Liver (tissue), 9 donors: ENCODE results near the gene ZNF32. TPM values are rescaled to one million over a fixed set of nuclear protein-coding genes. Genes with fewer than 3 reads are reported as not detected.

Experiments
- DNase-seq: peaks from one replicate; pipeline ENCODE4 v3.0.0-alpha.2; 2017; ENCODE audit warnings: low spot score
- H3K27ac ChIP-seq, 2 donors: one replicate each; pipeline ENCODE4 v1.7.0; 2013; ENCODE audit warnings: inconsistent platforms in 2 of 2, low read length in 2 of 2, control low read depth in 1 of 2, low read depth in 1 of 2, mild to moderate bottlenecking in 1 of 2
- H3K27me3 ChIP-seq, 4 donors: one replicate each; pipeline versions ENCODE4 v1.6.1 to v1.7.0; 2013; ENCODE audit warnings: low read length in 3 of 4, inconsistent platforms in 1 of 4, mild to moderate bottlenecking in 1 of 4, moderate library complexity in 1 of 4; ENCODE audit not compliant: control insufficient read depth in 4 of 4, insufficient read depth in 4 of 4
- H3K36me3 ChIP-seq, 4 donors: one replicate each; pipeline versions ENCODE4 v1.6.1 to v1.7.0; 2013; ENCODE audit warnings: low read length in 3 of 4, mild to moderate bottlenecking in 3 of 4, low read depth in 1 of 4, moderate library complexity in 1 of 4; ENCODE audit not compliant: control insufficient read depth in 4 of 4, insufficient read depth in 3 of 4
- H3K4me1 ChIP-seq, 4 donors: one replicate each; pipeline versions ENCODE4 v1.6.1 to v1.7.0; 2013; ENCODE audit warnings: low read length in 3 of 4, mild to moderate bottlenecking in 3 of 4, moderate library complexity in 1 of 4; ENCODE audit not compliant: control insufficient read depth in 4 of 4, insufficient read depth in 4 of 4
- H3K4me3 ChIP-seq, 3 donors: one replicate each; pipeline versions ENCODE4 v1.6.1 to v1.7.0; 2013; ENCODE audit warnings: low read length in 3 of 3, control low read depth in 1 of 3, low read depth in 1 of 3, mild to moderate bottlenecking in 1 of 3
- H3K9ac ChIP-seq, 2 donors: one replicate each; pipeline ENCODE4 v1.7.0; 2013; ENCODE audit warnings: low read length in 2 of 2, mild to moderate bottlenecking in 2 of 2, moderate library complexity in 2 of 2, control low read depth in 1 of 2, low read depth in 1 of 2
- H3K9me3 ChIP-seq, 4 donors: one replicate each; pipeline versions ENCODE4 v1.6.1 to v1.7.0; 2013; ENCODE audit warnings: low read length in 3 of 4; ENCODE audit not compliant: control insufficient read depth in 4 of 4
- EGR1 ChIP-seq, 2 donors: IDR thresholded peaks; 2 replicates each; pipeline ENCODE4 v1.6.1; 2016 to 2018; ENCODE audit warnings: antibody characterized with exemption in 2 of 2, low read depth in 2 of 2
- FOXA1 ChIP-seq: IDR thresholded peaks from 2 replicates; pipeline ENCODE4 v1.6.1; 2016; ENCODE audit warnings: antibody characterized with exemption
- FOXA2 ChIP-seq: IDR thresholded peaks from 2 replicates; pipeline ENCODE4 v1.6.1; 2016; ENCODE audit warnings: antibody characterized with exemption
- GABPA ChIP-seq, 2 donors: IDR thresholded peaks in 1 of 2; conservative IDR thresholded peaks in 1 of 2; 2 replicates each; pipeline ENCODE4 v1.6.1; 2016; ENCODE audit warnings: antibody characterized with exemption in 2 of 2, mild to moderate bottlenecking in 1 of 2, moderate library complexity in 1 of 2
- HNF4A ChIP-seq, 2 donors: conservative IDR thresholded peaks; 2 replicates each; pipeline ENCODE4 v1.6.1; 2016; ENCODE audit warnings: antibody characterized with exemption in 2 of 2, mild to moderate bottlenecking in 2 of 2
- HNF4G ChIP-seq: IDR thresholded peaks from 2 replicates; pipeline ENCODE4 v1.6.1; 2016; ENCODE audit warnings: antibody characterized with exemption
- JUND ChIP-seq, 2 donors: IDR thresholded peaks; 2 replicates each; pipeline ENCODE4 v1.6.1; 2016; ENCODE audit warnings: antibody characterized with exemption in 2 of 2
- NR2F2 ChIP-seq: IDR thresholded peaks from 2 replicates; pipeline ENCODE4 v1.6.1; 2016; ENCODE audit warnings: antibody characterized with exemption
- RAD21 ChIP-seq, 2 donors: IDR thresholded peaks; 2 replicates each; pipeline ENCODE4 v1.6.1; 2016; ENCODE audit warnings: antibody characterized with exemption in 2 of 2, mild to moderate bottlenecking in 2 of 2
- RXRA ChIP-seq, 2 donors: IDR thresholded peaks; 2 replicates each; pipeline ENCODE4 v1.6.1; 2017 to 2018; ENCODE audit warnings: antibody characterized with exemption in 2 of 2, mild to moderate bottlenecking in 1 of 2
- SP1 ChIP-seq: IDR thresholded peaks from 2 replicates; pipeline ENCODE4 v1.6.1; 2018; ENCODE audit warnings: antibody characterized with exemption, mild to moderate bottlenecking
- TAF1 ChIP-seq: conservative IDR thresholded peaks from 2 replicates; pipeline ENCODE4 v1.6.1; 2016; ENCODE audit warnings: antibody characterized with exemption, mild to moderate bottlenecking
- YY1 ChIP-seq: IDR thresholded peaks from 2 replicates; pipeline ENCODE4 v1.6.1; 2016; ENCODE audit warnings: antibody characterized with exemption, mild to moderate bottlenecking
- WGBS: extraction: QIAGEN DNeasy Blood & Tissue Kit; methylation state at CpG from one replicate; pipeline ENCODE4 v1.1.7; 2013; 5-methylcytosine and 5-hydroxymethylcytosine counted together
- polyA plus RNA-seq, 2 donors: library from polyadenylated mRNA; stranded (reverse) in 1 of 2; unstranded in 1 of 2; fragments of 200-250 nt in 1 of 2; fragments of >200 nt in 1 of 2; fragmentation: Nextera tagmentation in 1 of 2; extraction: Ambion mirVana in 1 of 2; gene quantifications; one replicate each; pipeline versions ENCODE4 v1.2.1 to v1.2.3, GENCODE V29; 2013 to 2015
- total RNA-seq, 2 donors: library from RNA; depleted of rRNA; stranded (reverse); fragments of >200 nt; gene quantifications; one replicate each; pipeline ENCODE4 v1.2.3, GENCODE V29; 2014
- TF ChIP-seq, protein P1 (sequence below): fragments of 150-350 bp; IDR thresholded peaks from 2 replicates; pipeline ENCODE4 v1.5.1; 2017; ENCODE audit warnings: improper control_type of control experiment, low read depth, low read length; ENCODE audit not compliant: missing input control
- TF ChIP-seq, protein P2 (sequence below): IDR thresholded peaks from 2 replicates; pipeline ENCODE4 v1.6.1; 2016; ENCODE audit warnings: antibody characterized with exemption
- TF ChIP-seq, protein P3 (sequence below): IDR thresholded peaks from 2 replicates; pipeline ENCODE4 v1.6.1; 2016; ENCODE audit warnings: antibody characterized with exemption, mild to moderate bottlenecking
- TF ChIP-seq, protein P4 (sequence below): IDR thresholded peaks from 2 replicates; pipeline ENCODE4 v1.6.1; 2016; ENCODE audit warnings: antibody characterized with exemption
- TF ChIP-seq, protein P5 (sequence below): IDR thresholded peaks from 2 replicates; pipeline ENCODE4 v1.6.1; 2016; ENCODE audit warnings: antibody characterized with exemption
- donor health status: healthy.
- donor health status: healthy.
- donor health status: healthy.
- donor health status: healthy.
- donor health status: healthy.

Gene ZNF32
- total and polyA plus RNA-seq, 4 donors = 6.5 to 19.9 (median 12.5) TPM

DNA sequence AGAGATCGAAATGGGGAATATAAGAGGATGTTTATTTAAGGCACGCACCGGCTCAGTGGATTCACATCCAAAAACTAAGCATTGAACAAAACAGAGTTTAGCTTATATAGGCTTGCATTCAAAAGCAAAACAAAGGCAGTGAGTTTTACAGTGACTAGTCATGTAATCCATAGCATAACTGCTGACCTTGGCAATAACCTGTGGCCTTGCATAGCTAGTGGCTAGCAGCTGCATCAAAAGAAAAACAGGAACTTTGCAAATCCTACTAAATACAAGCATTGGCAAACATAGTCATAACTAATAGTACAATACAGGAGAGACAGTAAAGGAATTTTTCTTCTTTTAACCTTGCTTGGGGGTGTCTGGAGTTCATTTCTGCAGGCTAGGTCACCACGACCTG is 52.1 kb downstream of the ZNF32 start:
- H3K4me1 ChIP-seq = peaks cover 1 to 16% (median 7%) of the 10 kb centered on the region in 4 donors
- peaks cover 0 to 5% (median 0%) of the 10 kb centered on the region in 4 donors for H3K9me3 ChIP-seq
- H3K9ac ChIP-seq = no peak overlapping the region
- H3K4me3 ChIP-seq = no peak overlapping the region
- DNase-seq = no peak
- no peaks in the 10 kb centered on the region for H3K27me3 ChIP-seq
- 90% methylated on average over 4 of the region's 4 CpGs for WGBS
- no peak for TF ChIP-seq JUND (IDR thresholded peaks at IDR 0.05)
- no peak for TF ChIP-seq FOXA2
- TF ChIP-seq, protein P1, sequence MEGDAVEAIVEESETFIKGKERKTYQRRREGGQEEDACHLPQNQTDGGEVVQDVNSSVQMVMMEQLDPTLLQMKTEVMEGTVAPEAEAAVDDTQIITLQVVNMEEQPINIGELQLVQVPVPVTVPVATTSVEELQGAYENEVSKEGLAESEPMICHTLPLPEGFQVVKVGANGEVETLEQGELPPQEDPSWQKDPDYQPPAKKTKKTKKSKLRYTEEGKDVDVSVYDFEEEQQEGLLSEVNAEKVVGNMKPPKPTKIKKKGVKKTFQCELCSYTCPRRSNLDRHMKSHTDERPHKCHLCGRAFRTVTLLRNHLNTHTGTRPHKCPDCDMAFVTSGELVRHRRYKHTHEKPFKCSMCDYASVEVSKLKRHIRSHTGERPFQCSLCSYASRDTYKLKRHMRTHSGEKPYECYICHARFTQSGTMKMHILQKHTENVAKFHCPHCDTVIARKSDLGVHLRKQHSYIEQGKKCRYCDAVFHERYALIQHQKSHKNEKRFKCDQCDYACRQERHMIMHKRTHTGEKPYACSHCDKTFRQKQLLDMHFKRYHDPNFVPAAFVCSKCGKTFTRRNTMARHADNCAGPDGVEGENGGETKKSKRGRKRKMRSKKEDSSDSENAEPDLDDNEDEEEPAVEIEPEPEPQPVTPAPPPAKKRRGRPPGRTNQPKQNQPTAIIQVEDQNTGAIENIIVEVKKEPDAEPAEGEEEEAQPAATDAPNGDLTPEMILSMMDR = no peak
- TF ChIP-seq EGR1 (IDR thresholded peaks at IDR 0.05; ENCODE audit: low read depth in 2 of 2) = no peak
- no peak for TF ChIP-seq YY1
- TF ChIP-seq, protein P2, sequence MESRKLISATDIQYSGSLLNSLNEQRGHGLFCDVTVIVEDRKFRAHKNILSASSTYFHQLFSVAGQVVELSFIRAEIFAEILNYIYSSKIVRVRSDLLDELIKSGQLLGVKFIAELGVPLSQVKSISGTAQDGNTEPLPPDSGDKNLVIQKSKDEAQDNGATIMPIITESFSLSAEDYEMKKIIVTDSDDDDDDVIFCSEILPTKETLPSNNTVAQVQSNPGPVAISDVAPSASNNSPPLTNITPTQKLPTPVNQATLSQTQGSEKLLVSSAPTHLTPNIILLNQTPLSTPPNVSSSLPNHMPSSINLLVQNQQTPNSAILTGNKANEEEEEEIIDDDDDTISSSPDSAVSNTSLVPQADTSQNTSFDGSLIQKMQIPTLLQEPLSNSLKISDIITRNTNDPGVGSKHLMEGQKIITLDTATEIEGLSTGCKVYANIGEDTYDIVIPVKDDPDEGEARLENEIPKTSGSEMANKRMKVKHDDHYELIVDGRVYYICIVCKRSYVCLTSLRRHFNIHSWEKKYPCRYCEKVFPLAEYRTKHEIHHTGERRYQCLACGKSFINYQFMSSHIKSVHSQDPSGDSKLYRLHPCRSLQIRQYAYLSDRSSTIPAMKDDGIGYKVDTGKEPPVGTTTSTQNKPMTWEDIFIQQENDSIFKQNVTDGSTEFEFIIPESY = no peak
- TF ChIP-seq HNF4A (conservative IDR thresholded peaks at IDR 0.05) = no peak
- TF ChIP-seq, protein P3, sequence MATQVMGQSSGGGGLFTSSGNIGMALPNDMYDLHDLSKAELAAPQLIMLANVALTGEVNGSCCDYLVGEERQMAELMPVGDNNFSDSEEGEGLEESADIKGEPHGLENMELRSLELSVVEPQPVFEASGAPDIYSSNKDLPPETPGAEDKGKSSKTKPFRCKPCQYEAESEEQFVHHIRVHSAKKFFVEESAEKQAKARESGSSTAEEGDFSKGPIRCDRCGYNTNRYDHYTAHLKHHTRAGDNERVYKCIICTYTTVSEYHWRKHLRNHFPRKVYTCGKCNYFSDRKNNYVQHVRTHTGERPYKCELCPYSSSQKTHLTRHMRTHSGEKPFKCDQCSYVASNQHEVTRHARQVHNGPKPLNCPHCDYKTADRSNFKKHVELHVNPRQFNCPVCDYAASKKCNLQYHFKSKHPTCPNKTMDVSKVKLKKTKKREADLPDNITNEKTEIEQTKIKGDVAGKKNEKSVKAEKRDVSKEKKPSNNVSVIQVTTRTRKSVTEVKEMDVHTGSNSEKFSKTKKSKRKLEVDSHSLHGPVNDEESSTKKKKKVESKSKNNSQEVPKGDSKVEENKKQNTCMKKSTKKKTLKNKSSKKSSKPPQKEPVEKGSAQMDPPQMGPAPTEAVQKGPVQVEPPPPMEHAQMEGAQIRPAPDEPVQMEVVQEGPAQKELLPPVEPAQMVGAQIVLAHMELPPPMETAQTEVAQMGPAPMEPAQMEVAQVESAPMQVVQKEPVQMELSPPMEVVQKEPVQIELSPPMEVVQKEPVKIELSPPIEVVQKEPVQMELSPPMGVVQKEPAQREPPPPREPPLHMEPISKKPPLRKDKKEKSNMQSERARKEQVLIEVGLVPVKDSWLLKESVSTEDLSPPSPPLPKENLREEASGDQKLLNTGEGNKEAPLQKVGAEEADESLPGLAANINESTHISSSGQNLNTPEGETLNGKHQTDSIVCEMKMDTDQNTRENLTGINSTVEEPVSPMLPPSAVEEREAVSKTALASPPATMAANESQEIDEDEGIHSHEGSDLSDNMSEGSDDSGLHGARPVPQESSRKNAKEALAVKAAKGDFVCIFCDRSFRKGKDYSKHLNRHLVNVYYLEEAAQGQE = no peak
- TF ChIP-seq, protein P4, sequence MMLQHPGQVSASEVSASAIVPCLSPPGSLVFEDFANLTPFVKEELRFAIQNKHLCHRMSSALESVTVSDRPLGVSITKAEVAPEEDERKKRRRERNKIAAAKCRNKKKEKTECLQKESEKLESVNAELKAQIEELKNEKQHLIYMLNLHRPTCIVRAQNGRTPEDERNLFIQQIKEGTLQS = no peak
- no peak for TF ChIP-seq NR2F2
- TF ChIP-seq, protein P5, sequence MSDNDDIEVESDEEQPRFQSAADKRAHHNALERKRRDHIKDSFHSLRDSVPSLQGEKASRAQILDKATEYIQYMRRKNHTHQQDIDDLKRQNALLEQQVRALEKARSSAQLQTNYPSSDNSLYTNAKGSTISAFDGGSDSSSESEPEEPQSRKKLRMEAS = no peak
- TF ChIP-seq RAD21 (IDR thresholded peaks at IDR 0.05) = no peak
- TF ChIP-seq RXRA (IDR thresholded peaks at IDR 0.05) = no peak
- no peak for TF ChIP-seq GABPA (IDR thresholded peaks at IDR 0.05 in 1 of 2, conservative IDR thresholded peaks at IDR 0.05 in 1 of 2)
- TF ChIP-seq HNF4G = no peak
- TF ChIP-seq FOXA1 = no peak
- TF ChIP-seq SP1 = no peak
- no peak for TF ChIP-seq TAF1
- H3K27ac ChIP-seq = no peak overlapping the region
- H3K36me3 ChIP-seq = no peaks in the 10 kb centered on the region
